ENCODE data around the gene VSTM5. TPM values are rescaled to one million over a fixed set of nuclear protein-coding genes. Genes with fewer than 3 reads are reported as not detected.

VSTM5 gene
- polyA plus RNA-seq, 1 of the 3 experiments (the other 2 are of a cell fraction), result 0.12 TPM

DNA sequence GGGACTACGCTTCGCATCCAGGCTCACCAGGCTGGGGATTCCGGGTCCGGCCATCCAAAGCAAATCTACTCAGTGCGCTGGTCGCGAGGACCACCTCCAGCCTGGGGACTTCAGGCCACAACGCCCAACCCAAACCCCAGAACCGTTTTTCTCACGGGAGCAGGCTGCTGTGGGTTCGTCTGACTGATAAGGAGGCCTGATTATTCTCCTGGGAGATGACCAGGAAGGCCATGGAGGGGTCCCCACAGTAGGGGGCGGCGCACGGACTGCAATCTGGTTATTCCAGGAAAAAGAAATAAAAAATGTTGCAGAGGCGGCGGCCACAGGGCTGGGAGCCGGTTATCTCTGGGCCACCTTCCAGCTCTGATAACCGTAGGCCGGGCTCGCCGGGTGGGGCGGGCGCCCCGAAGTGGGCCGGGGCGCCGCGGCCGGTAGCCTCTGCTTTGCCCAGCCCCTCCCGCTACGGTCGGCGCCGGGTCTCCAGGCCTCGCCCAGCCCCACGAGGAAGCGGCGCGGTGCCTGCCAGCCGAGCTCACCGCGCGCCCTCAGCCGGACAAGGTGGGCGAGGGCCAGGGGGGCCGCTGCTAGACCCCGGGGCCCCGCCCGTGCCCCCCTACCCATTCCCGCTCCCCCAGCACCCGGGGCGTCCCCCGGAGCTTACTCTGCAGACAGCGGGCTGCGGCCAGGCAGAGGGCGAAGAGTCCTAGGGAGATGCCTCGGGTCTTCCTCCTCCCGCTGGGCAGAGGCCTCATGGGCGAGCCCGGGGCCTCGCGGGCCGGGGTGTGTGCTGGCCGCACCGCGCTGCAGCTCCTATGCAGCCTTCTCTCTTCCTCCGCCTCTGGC, 446 bp downstream of the VSTM5 start:
- Histone ChIP-seq H3K9ac (peak overlapping the region; percentile 21; the same call in 1 of the 2 replicates), H3K4me3 (ENCODE audit: low read depth in 2 of 2, low read length in 1 of 2) (peak overlapping the region in 1 of 2 experiments; percentile 42)

More for the DNA sequence above, 446 bp downstream of the VSTM5 start:
- Histone ChIP-seq H3K27ac (ENCODE audit: low read depth in 2 of 2, low read length in 1 of 2) (peak overlapping the region in 1 of 2 experiments; percentile 5; a peak in 1 of 4 replicates), H3K4me2 (peak overlapping the region; percentile 71; the same call in 1 of the 2 replicates), H3K36me3 (replicated peaks in 1 of 2; ENCODE audit: control insufficient read depth in 1 of 2, insufficient read depth in 2 of 2, low read length in 1 of 2) (no peaks in the 10 kb centered on the region), H3K4me1 (ENCODE audit: control insufficient read depth in 1 of 2, insufficient read depth in 2 of 2, low read depth in 1 of 2, low read length in 1 of 2) (peaks cover 8 to 9% of the 10 kb centered on the region in 2 experiments; a peak in 2 of 4 replicates), H4K20me1 (ENCODE audit: insufficient read depth) (no peaks in the 10 kb centered on the region), H3K27me3 (ENCODE audit: insufficient read depth) (no peaks in the 10 kb centered on the region), H3F3A (replicated peaks; ENCODE audit: insufficient read depth) (no peaks in the 10 kb centered on the region), H3K9me3 (no peaks in the 10 kb centered on the region), H3K9me2 (no peaks in the 10 kb centered on the region), H2AFZ (ENCODE audit: low read depth) (peak overlapping the region; percentile 78; the same call in 1 of the 2 replicates), H3K79me2 (ENCODE audit: insufficient read depth) (no peaks in the 10 kb centered on the region)
- peak; percentile 83 for DNase-seq
- POLR2A ChIA-PET, result interaction anchor here (0.6 to 1.2 kb wide), 4 partner anchors 66 to 327 kb away, joined by 3 to 4 read pairs (median 3); partner anchors contain the start of genes C11orf54, MED17, PANX1 and TAF1D
- CTCF ChIA-PET, result interaction anchor here (0.6 to 1.2 kb wide), 4 partner anchors 8 to 58 kb away, joined by 3 read pairs; no protein-coding TSS in a partner anchor
- TF ChIP-seq FOSL2 (IDR thresholded peaks at IDR 0.05; ENCODE audit: borderline replicate concordance, low read depth) (no peak), FOXJ3 (CRISPR knock-in tag; IDR thresholded peaks at IDR 0.05) (no peak), MEF2A (IDR thresholded peaks at IDR 0.05; ENCODE audit: borderline replicate concordance, low read depth) (no peak), RAD21 (IDR thresholded peaks at IDR 0.05; ENCODE audit: low read length) (peak; percentile 11; the same call in 1 of the 2 replicates), SMC3 (IDR thresholded peaks at IDR 0.05; ENCODE audit: low read depth, low read length) (no peak), RFX5 (IDR thresholded peaks at IDR 0.05; ENCODE audit: low read length) (no peak), CHD2 (IDR thresholded peaks at IDR 0.05; ENCODE audit: low read length, partially characterized antibody) (no peak), RXRA (IDR thresholded peaks at IDR 0.05; ENCODE audit: borderline replicate concordance, low read depth) (no peak), GATA2 (CRISPR knock-in tag; IDR thresholded peaks at IDR 0.05) (peak; percentile 43), GABPA (IDR thresholded peaks at IDR 0.05; ENCODE audit: low read depth) (no peak), JUND (IDR thresholded peaks at IDR 0.05) (no peak)
- TF ChIP-seq, protein P1, sequence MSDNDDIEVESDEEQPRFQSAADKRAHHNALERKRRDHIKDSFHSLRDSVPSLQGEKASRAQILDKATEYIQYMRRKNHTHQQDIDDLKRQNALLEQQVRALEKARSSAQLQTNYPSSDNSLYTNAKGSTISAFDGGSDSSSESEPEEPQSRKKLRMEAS (IDR thresholded peaks at IDR 0.05; ENCODE audit: low read depth), result no peak
- TF ChIP-seq, protein P2, sequence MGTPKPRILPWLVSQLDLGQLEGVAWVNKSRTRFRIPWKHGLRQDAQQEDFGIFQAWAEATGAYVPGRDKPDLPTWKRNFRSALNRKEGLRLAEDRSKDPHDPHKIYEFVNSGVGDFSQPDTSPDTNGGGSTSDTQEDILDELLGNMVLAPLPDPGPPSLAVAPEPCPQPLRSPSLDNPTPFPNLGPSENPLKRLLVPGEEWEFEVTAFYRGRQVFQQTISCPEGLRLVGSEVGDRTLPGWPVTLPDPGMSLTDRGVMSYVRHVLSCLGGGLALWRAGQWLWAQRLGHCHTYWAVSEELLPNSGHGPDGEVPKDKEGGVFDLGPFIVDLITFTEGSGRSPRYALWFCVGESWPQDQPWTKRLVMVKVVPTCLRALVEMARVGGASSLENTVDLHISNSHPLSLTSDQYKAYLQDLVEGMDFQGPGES (IDR thresholded peaks at IDR 0.05; ENCODE audit: low read depth, low read length), result no peak
- TF ChIP-seq, protein P3, sequence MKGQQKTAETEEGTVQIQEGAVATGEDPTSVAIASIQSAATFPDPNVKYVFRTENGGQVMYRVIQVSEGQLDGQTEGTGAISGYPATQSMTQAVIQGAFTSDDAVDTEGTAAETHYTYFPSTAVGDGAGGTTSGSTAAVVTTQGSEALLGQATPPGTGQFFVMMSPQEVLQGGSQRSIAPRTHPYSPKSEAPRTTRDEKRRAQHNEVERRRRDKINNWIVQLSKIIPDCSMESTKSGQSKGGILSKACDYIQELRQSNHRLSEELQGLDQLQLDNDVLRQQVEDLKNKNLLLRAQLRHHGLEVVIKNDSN (IDR thresholded peaks at IDR 0.05; ENCODE audit: borderline replicate concordance, low read depth), result no peak
- TF ChIP-seq, protein P4, sequence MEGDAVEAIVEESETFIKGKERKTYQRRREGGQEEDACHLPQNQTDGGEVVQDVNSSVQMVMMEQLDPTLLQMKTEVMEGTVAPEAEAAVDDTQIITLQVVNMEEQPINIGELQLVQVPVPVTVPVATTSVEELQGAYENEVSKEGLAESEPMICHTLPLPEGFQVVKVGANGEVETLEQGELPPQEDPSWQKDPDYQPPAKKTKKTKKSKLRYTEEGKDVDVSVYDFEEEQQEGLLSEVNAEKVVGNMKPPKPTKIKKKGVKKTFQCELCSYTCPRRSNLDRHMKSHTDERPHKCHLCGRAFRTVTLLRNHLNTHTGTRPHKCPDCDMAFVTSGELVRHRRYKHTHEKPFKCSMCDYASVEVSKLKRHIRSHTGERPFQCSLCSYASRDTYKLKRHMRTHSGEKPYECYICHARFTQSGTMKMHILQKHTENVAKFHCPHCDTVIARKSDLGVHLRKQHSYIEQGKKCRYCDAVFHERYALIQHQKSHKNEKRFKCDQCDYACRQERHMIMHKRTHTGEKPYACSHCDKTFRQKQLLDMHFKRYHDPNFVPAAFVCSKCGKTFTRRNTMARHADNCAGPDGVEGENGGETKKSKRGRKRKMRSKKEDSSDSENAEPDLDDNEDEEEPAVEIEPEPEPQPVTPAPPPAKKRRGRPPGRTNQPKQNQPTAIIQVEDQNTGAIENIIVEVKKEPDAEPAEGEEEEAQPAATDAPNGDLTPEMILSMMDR (IDR thresholded peaks at IDR 0.05), result no peak
- 35% methylated on average over 27 of the region's 67 CpGs for WGBS (ENCODE audit: low lambda C conversion rate)

All from SK-N-SH (cell line).